Measurements from ENCODE around the gene RTP5. TPM values are rescaled to one million over a fixed set of nuclear protein-coding genes. Genes with fewer than 3 reads are reported as not detected.

The RTP5 gene
- total and polyA plus RNA-seq, 8 donors = 0.10 TPM; not detected in 7

DNA sequence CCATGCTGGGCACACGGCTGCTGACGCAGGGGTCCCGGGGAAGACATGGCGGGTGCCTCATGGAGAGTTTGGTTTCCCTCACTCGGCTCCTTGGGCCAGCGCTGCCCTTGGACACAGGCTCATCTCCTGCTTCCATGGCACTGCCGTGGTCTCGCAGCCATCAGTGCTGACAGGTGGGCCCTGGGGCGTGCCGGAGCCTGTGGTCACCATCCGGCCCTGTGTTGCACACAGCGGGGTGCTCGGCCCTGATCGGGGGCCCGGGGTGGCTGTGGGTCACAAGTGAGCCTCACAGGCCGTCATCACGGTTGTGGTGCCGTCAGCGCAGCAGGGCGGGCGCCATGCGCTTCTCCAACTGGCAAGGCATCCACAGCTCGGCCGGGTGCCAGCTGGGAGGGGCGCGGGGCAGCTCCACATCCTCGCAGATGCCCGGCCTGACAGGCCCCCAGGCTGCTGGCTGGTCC, 582 bp downstream of the RTP5 start:
- no peaks in the 10 kb centered on the region for H3K9me3 ChIP-seq
- no peaks in the 10 kb centered on the region for H3K4me1 ChIP-seq
- peak in 1 of 4 donors; percentile 84 for DNase-seq
- ATAC-seq = no peak
- intact Hi-C loops (cut with DNase I) = loop anchor here in 1 of 2 donors (10.0 kb wide), 1 partner anchor 135 kb away; the partner anchor contains the start of gene D2HGDH
- no peak for TF ChIP-seq CTCF (IDR thresholded peaks at IDR 0.05)
- peaks cover 0 to 62% of the 10 kb centered on the region in 2 donors for H3K27me3 ChIP-seq
- no peak overlapping the region for H3K4me3 ChIP-seq
- no peaks in the 10 kb centered on the region for H3K36me3 ChIP-seq
- H3K27ac ChIP-seq = no peak overlapping the region

DNA sequence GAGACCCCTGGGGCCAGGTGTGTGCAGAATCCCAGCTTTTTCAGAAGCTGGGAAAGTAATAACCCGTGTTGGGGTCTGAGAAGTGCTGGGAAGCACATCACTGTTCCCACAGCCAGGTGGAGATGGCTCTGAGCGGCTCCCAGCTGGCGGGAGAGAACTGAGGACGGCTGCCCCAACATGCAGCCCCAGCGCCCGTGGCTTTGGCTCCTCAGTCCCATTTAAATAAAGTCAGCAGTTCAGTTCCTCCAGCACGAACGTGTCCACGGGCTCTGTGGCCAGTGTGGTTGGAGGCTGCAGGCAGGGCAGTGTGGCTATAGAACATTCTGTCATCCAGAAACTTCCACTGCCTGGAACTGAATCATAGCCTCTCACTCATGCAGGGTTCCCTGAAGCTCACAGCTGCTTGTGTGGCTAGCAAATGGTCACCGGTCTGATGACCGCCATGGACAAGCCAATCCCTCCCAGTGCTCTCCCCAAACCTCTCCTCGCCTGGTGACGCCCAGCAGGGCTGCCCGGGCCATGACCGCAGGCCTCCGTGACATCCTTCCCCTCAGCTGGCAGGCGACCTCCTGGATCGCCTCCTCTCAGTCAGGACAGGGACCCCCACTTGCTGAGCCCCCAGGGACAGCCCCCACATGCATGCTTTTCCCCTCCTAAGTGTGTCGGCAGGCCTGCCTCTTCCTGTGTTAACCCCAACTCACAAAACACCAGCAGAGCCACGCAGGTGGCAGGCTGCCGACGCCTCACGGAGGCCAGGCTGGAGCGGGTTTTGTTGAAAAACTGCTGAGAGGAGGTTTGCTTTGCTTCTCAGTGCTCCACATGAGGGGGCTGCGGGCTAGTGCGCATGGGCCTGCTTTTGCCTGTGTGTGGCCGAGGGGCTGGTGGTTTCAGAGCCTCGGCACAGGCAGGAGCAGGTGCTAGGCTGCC, 1.3 kb downstream of the RTP5 start:
- no peak overlapping the region for H3K4me3 ChIP-seq
- intact Hi-C loops (cut with DNase I) = loop anchor here in 1 of 2 donors (10.0 kb wide), 1 partner anchor 136 kb away; the partner anchor contains the start of gene D2HGDH
- no peaks in the 10 kb centered on the region for H3K9me3 ChIP-seq
- no peaks in the 10 kb centered on the region for H3K36me3 ChIP-seq
- H3K27ac ChIP-seq = no peak overlapping the region
- no peak for TF ChIP-seq CTCF (IDR thresholded peaks at IDR 0.05)
- H3K27me3 ChIP-seq = peaks cover 0 to 61% of the 10 kb centered on the region in 2 donors
- peak in 1 of 4 donors; percentile 74 for DNase-seq
- H3K4me1 ChIP-seq = no peaks in the 10 kb centered on the region
- no peak for ATAC-seq

GRCh38 chr2:241871538-241872312, 2.2 kb downstream of the RTP5 start:
- TF ChIP-seq CTCF (IDR thresholded peaks at IDR 0.05) = no peak
- Histone ChIP-seq H3K36me3 (no peaks in the 10 kb centered on the region), H3K27ac (no peak overlapping the region), H3K4me3 (no peak overlapping the region), H3K9me3 (no peaks in the 10 kb centered on the region), H3K4me1 (no peaks in the 10 kb centered on the region), H3K27me3 (peaks cover 0 to 53% of the 10 kb centered on the region in 2 donors)
- ATAC-seq (no peak), DNase-seq (peak in 1 of 4 donors; percentile 80)
- intact Hi-C loops (cut with DNase I) = loop anchor here in 1 of 2 donors (10.0 kb wide), 1 partner anchor 137 kb away; the partner anchor contains the start of gene D2HGDH

GRCh38 chr2:241872313-241872642, 2.7 kb downstream of the RTP5 start:
- peak in 1 of 4 donors; percentile 58 for DNase-seq
- no peak for TF ChIP-seq CTCF (IDR thresholded peaks at IDR 0.05)
- H3K36me3 ChIP-seq = no peaks in the 10 kb centered on the region

More at GRCh38 chr2:241872313-241872642, 2.7 kb downstream of the RTP5 start:
- ATAC-seq = no peak
- H3K27me3 ChIP-seq = peaks cover 0 to 47% of the 10 kb centered on the region in 2 donors
- no peaks in the 10 kb centered on the region for H3K4me1 ChIP-seq
- intact Hi-C loops (cut with DNase I) = loop anchor here in 1 of 2 donors (10.0 kb wide), 1 partner anchor 137 kb away; the partner anchor contains the start of gene D2HGDH
- no peak overlapping the region for H3K4me3 ChIP-seq
- H3K9me3 ChIP-seq = no peaks in the 10 kb centered on the region
- no peak overlapping the region for H3K27ac ChIP-seq

All from left lung (tissue), 10 donors.